ENCODE measurements around the gene SPOP.

DNA sequence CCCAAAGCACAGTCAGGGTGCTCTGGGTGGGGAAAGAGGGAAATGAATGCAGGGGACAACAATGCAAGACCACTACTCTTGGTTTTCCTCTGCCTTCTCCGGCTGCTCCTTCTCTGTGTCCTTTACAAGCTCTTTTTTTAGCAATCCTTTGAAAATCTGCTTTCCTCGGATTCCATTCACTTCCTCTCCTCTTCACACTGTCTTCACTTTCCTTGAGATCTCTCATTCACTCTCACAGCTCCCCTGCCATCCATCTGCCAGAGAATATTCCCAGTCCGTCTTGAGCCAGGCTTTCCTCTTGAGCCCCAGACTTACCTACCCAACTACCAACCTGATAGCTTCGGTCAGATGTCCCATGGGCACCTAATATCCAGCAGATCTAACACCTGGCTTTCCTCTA is 11.0 kb upstream of the SPOP start:
- no peak for TF ChIP-seq POLR2A (IDR thresholded peaks at IDR 0.05; ENCODE audit: low read depth, low read length)
- TF ChIP-seq TAF1 (IDR thresholded peaks at IDR 0.05; ENCODE audit: borderline replicate concordance, low read depth, low read length) = no peak

Data from GM12892 (cell line).